Sigmoid colon (tissue), 7 donors: ENCODE measurements around the gene NFIC. TPM values are rescaled to one million over a fixed set of nuclear protein-coding genes. Genes with fewer than 3 reads are reported as not detected.

Source experiments
- DNase-seq: peaks from one replicate; pipeline ENCODE4 v3.0.0-alpha.2; 2019
- H3K27ac ChIP-seq, 4 donors: fragments of 200-600 bp; sonication (generic); one replicate each; pipeline ENCODE4 v1.5.1; 2016 to 2019; ENCODE audit warnings: mild to moderate bottlenecking in 1 of 4
- H3K27me3 ChIP-seq, 3 donors: fragments of 200-600 bp; sonication (generic); one replicate each; pipeline ENCODE4 v1.5.1; 2019; ENCODE audit warnings: mild to moderate bottlenecking in 1 of 3
- H3K36me3 ChIP-seq, 4 donors: fragments of 200-600 bp; sonication (generic); one replicate each; pipeline ENCODE4 v1.5.1; 2016 to 2019
- H3K4me1 ChIP-seq, 4 donors: fragments of 200-600 bp; sonication (generic); one replicate each; pipeline ENCODE4 v1.5.1; 2017 to 2019
- H3K4me3 ChIP-seq, 4 donors: fragments of 200-600 bp; sonication (generic); one replicate each; pipeline ENCODE4 v1.5.1; 2017 to 2019; ENCODE audit warnings: mild to moderate bottlenecking in 2 of 4, moderate library complexity in 1 of 4
- H3K9me3 ChIP-seq, 4 donors: fragments of 200-600 bp in 3 of 4; sonication (generic) in 3 of 4; one replicate each; pipeline versions ENCODE4 v1.5.1 to v1.6.1; 2013 to 2019
- CTCF ChIP-seq, 4 experiments: fragments of 450-650 bp in 3 of 4; fragments of 200-600 bp in 1 of 4; IDR thresholded peaks; one replicate each; pipeline ENCODE4 v1.5.1; 2016 to 2019; ENCODE audit warnings: antibody characterized with exemption in 4 of 4, mild to moderate bottlenecking in 3 of 4, moderate library complexity in 2 of 4
- EP300 ChIP-seq, 4 donors: sonication (generic); formaldehyde crosslinking; IDR thresholded peaks; one replicate each; pipeline ENCODE4 v1.6.1; 2017; ENCODE audit warnings: antibody characterized with exemption in 4 of 4
- POLR2A ChIP-seq, 2 donors: fragments of 450-650 bp; IDR thresholded peaks; one replicate each; pipeline ENCODE4 v1.6.1; 2016; ENCODE audit warnings: antibody characterized with exemption in 2 of 2, mild to moderate bottlenecking in 2 of 2, moderate library complexity in 2 of 2
- POLR2AphosphoS5 ChIP-seq, 4 donors: sonication (generic); formaldehyde crosslinking; IDR thresholded peaks; one replicate each; pipeline ENCODE4 v1.6.1; 2017; ENCODE audit warnings: antibody characterized with exemption in 4 of 4
- WGBS, 2 donors: extraction: QIAGEN DNeasy Blood & Tissue Kit; methylation state at CpG; one replicate each; pipeline ENCODE4 v1.1.7; 2013; 5-methylcytosine and 5-hydroxymethylcytosine counted together
- intact Hi-C: fragments of 100-400 bp; cut with DNase I; formaldehyde crosslinking; loops from one replicate; pipeline ENCODE4 v1.15.1; 2023
- polyA plus RNA-seq, 3 donors: library from polyadenylated mRNA; stranded (reverse); fragments of 200-250 nt; gene quantifications; one replicate each; pipeline ENCODE4 v1.2.3, GENCODE V29; 2013
- total RNA-seq, 4 donors: library from RNA; depleted of rRNA; stranded (reverse); fragments of >200 nt; gene quantifications; one replicate each; pipeline ENCODE4 v1.1.0, GENCODE V29; 2016
- donor health status: healthy with polysubstance abuse.
- donor health status: Bipolar disorder and iron deficiency.
- donor health status: healthy.

NFIC gene
- total and polyA plus RNA-seq, 7 donors: 9.0 to 114 (median 63.2) TPM

DNA sequence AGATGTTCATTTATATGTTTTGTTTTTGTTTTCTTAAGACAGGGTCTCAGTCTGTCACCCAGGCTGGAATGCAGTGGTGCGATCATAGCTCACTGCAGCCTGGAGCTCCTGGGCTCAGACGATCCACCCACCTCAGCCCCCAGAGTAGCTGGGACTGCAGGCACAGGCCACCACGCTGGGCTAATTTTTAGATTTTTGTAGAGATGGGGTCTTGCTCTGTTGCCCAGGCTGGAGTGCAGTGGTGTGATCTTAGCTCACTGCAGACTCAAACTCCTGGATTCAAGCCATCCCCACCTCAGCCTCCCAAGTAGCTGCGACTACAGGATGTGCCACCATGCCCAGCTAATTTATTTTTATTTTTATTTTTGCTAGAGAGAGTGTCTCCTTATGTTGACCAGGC, 45.7 kb downstream of the NFIC start:
- peaks cover 0 to 71% (median 60%) of the 10 kb centered on the region in 4 donors for H3K4me1 ChIP-seq
- WGBS, 2 donors: 87 to 91% methylated on average over 4 of the region's 4 CpGs
- no peaks in the 10 kb centered on the region for H3K9me3 ChIP-seq
- intact Hi-C loops: no loop called here
- no peaks in the 10 kb centered on the region for H3K36me3 ChIP-seq
- H3K27me3 ChIP-seq: no peaks in the 10 kb centered on the region
- peak overlapping the region; percentile 98 to 100 (median 98) for H3K27ac ChIP-seq
- no peak for TF ChIP-seq POLR2A (IDR thresholded peaks at IDR 0.05)
- TF ChIP-seq CTCF (IDR thresholded peaks at IDR 0.05): no peak
- TF ChIP-seq POLR2AphosphoS5 (IDR thresholded peaks at IDR 0.05): no peak
- TF ChIP-seq EP300 (IDR thresholded peaks at IDR 0.05): no peak
- no peak overlapping the region for H3K4me3 ChIP-seq
- DNase-seq: no peak

- no peak overlapping the region for H3K4me3 ChIP-seq
- H3K27ac ChIP-seq: peak overlapping the region; percentile 98 to 100 (median 98)
- intact Hi-C loops: no loop called here
- TF ChIP-seq CTCF (IDR thresholded peaks at IDR 0.05) (no peak), POLR2AphosphoS5 (IDR thresholded peaks at IDR 0.05) (peak in 2 of 4 donors; percentile 10 to 26), EP300 (IDR thresholded peaks at IDR 0.05) (no peak)
- peaks cover 0 to 57% (median 42%) of the 10 kb centered on the region in 4 donors for H3K4me1 ChIP-seq
- WGBS, 2 donors: 67 to 69% methylated on average over 13 of the region's 13 CpGs
- no peaks in the 10 kb centered on the region for H3K27me3 ChIP-seq
- DNase-seq: no peak
- H3K36me3 ChIP-seq: no peaks in the 10 kb centered on the region
- H3K9me3 ChIP-seq: no peaks in the 10 kb centered on the region
These were observed 47.5 kb downstream of the NFIC start for GRCh38 chr19:3413796-3414327.

DNA sequence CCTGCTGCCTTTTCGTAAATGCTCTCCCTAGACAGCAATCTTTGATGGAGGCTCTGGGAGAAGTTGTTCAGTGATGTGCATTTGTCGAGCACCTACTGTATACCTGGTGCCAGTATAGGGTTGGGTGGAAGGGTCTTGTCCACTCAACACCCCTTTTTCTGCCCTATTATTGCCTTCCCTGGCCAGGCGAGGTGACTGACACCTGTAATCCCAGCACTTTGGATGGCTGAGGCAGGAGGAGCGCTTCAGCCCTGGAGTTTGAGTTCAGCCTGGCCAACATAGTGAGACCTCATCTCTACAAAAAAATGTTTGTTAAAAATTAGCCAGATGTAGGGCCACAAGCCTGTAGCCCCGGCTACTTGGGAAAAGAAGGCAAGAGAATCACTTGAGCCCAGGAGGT, 49.3 kb downstream of the NFIC start:
- Histone ChIP-seq H3K27me3 (no peaks in the 10 kb centered on the region), H3K4me1 (peaks cover 0 to 47% (median 24%) of the 10 kb centered on the region in 4 donors), H3K36me3 (no peaks in the 10 kb centered on the region), H3K27ac (peak overlapping the region; percentile 60 to 100 (median 98)), H3K4me3 (no peak overlapping the region), H3K9me3 (no peaks in the 10 kb centered on the region)
- DNase-seq: no peak
- 67 to 85% methylated on average over 5 of the region's 5 CpGs for WGBS, 2 donors
- intact Hi-C loops: no loop called here
- TF ChIP-seq EP300 (IDR thresholded peaks at IDR 0.05) (no peak), POLR2AphosphoS5 (IDR thresholded peaks at IDR 0.05) (no peak), POLR2A (IDR thresholded peaks at IDR 0.05) (no peak), CTCF (IDR thresholded peaks at IDR 0.05) (no peak)

- Histone ChIP-seq H3K36me3 (peaks cover 0 to 14% (median 8%) of the 10 kb centered on the region in 4 donors), H3K27ac (peak overlapping the region; percentile 19 to 97 (median 51)), H3K4me3 (no peak overlapping the region), H3K9me3 (no peaks in the 10 kb centered on the region), H3K4me1 (peaks cover 0 to 41% (median 20%) of the 10 kb centered on the region in 4 donors), H3K27me3 (no peaks in the 10 kb centered on the region)
- WGBS, 2 donors: 93 to 96% methylated on average over 11 of the region's 11 CpGs
- TF ChIP-seq CTCF (IDR thresholded peaks at IDR 0.05): no peak
- no peak for TF ChIP-seq POLR2AphosphoS5 (IDR thresholded peaks at IDR 0.05)
- TF ChIP-seq POLR2A (IDR thresholded peaks at IDR 0.05): no peak
- no peak for TF ChIP-seq EP300 (IDR thresholded peaks at IDR 0.05)
- no peak for DNase-seq
- intact Hi-C loops: no loop called here
These were observed 53.9 kb downstream of the NFIC start for GRCh38 chr19:3420244-3420755.
